Stimulated activated CD8-positive, alpha-beta memory T cell treated with anti-CD3 and anti-CD28 coated beads, Interleukin-4, amount 100 ng/mL, for 48 hours (primary cell): ENCODE results near the gene FAM13A.
A peak's percentile ranks its signal among the peaks of the same experiment; 100 is the strongest.

ENCODE experiments used
- DNase-seq: peaks from one replicate; pipeline ENCODE4 v3.0.0-alpha.2; 2020

FAM13A gene

DNA sequence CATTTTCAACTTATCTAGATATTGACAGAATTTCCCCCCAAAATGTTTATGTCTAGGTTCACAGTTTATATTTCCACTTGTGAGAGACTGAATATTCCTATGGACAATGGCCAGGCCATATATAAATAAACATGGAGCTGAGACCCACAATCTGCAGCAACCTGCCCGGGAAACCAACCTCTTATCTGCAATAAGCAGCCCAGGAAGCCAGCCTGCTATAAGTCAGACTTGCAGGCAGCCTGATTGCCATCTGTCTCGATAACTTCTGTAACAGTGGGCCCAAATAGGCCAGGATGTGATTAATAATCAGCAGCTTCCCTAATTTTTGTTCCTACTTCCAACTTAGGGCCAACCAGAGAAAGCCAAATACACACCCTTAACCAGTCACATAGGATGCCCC is 354.2 kb downstream of the FAM13A start:
- DNase-seq: no peak

DNA sequence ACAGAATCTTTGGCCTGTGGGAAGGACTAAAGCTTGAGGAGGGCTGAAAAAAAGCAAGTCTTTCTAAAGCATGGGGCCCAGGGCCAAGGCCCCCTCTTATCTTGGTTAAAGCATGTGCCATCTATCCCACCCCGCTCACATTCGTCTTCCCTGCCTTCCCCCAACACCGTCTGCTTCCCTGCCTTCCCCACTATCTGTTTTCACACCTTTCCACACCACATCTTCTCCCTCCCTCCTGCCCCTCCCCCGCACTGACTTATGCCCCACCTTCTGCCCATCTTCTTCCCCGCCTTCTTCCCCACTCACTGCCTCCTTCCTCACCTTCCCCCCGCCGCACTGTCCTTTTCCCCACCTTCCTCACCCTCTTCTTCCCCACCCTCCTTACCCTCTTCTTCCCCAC is 358.5 kb downstream of the FAM13A start:
- no peak for DNase-seq

DNA sequence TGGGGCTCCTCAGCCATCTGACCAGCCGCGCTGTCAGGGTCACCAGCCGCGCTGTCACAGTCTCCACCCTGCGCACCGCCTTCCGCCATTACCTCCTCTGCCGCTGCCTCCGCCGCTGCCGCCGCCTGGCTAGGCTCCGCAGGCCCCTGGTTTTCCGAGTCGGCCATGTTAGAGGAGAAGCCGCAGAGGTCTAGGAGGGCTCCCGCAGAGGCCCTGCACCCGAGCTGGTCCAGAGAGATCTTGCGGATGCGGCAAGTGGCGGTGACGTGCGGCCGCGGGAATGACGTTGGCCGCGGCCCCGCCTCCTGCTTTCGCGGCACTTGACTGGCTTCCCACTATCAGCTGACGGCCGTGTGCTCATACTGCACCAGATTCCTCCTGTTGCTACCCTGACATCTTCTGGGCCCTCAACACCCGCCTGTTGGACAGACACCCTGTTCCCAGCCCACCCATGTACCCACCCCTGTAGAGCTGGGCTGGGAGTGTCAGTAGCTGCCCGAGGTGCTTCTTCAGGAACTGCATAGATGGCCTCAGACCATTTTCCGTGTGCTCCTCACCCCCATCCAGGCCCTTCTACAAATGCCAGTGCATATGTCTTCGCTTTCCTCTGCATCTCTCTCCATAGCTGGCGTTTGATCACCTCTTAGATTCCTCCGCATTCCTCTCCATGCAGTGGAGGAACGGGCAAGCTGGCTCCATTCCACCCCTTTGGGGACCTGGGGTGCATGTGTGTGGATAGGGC is 359.2 kb downstream of the FAM13A start, which contains the start of gene NAP1L5:
Gene NAP1L5, minus strand, starts transcription at position 242 of the 742 bp plus-strand sequence. Its CDS starts 75 bp downstream, at position 167.
- DNase-seq: peak; percentile 71

DNA sequence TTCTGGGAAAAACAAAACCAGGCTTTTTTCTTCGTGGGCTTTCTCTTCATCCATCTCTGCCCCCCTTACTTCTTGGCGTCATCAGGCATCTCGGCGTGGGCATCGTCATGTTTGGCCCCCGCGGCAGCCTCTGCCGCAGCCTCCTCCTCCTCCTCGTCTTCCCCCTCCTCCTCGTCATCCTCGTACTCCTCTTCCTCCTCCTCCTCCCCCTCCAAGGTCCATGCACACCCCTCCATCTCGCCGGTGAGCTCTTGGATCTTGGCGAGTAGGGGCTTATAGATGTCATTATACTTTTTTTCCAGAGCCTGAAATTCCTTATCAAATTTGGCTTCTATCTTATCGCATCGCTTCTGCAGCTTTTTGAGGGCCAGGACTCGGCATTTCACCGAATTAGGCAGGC is 359.8 kb downstream of the FAM13A start:
- DNase-seq: peak; percentile 31

DNA sequence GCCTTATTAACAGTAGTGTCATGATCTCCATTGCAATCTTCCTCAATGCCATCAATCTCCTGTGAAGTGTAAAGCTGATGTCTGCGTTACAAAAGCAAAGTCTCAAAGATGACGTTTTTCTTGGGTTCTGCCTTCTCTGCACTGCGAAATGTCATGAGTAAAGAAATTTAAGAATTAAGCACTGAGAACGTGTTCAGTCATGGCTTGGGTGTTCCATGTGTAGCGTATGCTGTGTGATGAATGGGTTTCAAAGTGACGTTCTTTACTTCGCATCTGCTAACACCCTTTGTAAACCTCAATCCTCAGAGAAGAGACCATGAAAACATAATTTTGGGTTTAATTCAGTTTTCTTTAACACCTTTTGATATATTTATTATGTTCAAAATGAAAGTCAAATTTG is 360.4 kb downstream of the FAM13A start:
- no peak for DNase-seq

DNA sequence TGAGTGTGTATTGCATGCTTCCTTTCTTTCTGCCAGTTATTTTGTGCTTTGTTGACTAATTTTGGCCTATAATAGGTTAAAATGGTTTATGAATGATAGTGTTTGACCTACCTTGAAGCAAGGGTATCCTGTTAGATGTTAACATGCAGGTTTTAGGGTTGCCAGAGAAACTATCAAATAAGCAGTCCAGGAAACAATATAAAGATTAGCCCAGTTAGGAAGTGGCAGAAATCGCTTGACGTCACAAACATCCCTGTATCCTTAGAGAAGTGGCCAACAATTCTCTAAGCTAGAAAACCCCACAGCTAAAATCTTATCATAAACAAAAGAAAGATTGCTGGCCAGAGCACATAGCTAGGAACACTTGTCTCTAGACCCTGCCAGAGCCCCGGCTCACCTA is 363.2 kb downstream of the FAM13A start:
- no peak for DNase-seq

DNA sequence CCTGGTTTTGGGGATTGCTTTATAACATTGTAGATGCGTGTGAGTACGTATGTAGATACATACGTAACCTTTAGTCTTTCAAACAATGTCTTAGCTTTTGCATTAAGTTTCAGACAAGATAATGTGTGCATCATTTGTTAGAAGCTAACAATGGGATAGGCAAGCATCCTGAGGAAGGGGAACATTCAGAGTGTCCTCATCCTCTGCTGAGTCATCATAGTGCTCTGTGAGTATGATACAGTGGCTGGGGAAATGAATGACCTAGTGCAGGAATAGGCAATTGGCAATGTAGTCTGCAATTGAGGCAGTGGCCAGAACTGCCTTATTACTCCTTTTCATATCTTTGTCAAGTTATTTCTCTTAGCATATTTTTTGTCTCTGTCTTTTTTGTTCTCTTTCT is 366.6 kb downstream of the FAM13A start:
- DNase-seq: no peak

DNA sequence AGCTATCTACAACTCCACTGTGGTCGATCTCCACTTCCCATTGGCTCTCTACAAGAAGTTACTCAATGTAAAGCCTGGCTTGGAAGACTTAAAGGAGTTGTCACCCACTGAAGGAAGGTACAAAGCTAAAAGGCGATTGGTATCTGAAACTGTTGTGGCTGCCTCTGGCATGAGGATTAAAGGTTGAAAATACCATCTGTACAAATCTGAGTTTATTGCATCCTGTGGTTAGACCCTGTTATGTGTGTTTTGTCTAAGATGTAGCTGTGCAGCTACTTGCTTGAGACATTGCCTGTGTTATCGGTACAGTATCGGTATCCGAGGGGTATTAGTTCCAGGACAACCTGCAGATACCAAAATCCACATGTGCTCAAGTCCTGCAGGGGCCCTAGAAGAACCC is 375.8 kb downstream of the FAM13A start:
- DNase-seq: no peak
